GM12892 (cell line): Measurements from ENCODE around the gene AFG3L2.

ENCODE experiments used
- POLR2A ChIP-seq: IDR thresholded peaks from 2 replicates; pipeline ENCODE4 v1.6.1; 2011; ENCODE audit warnings: low read depth, low read length, control low read depth
- POLR2AphosphoS5 ChIP-seq: IDR thresholded peaks from 2 replicates; pipeline ENCODE4 v1.6.1; 2011; ENCODE audit warnings: low read depth, low read length, control low read depth

- no peak for TF ChIP-seq POLR2A
- TF ChIP-seq POLR2AphosphoS5: no peak
These were observed 85.9 kb downstream of the AFG3L2 start for GRCh38 chr18:12291161-12291560.
